H9 (cell line): ENCODE results near the gene GNAS. TPM values are rescaled to one million over a fixed set of nuclear protein-coding genes. Genes with fewer than 3 reads are reported as not detected.
A peak's percentile ranks its signal among the peaks of the same experiment; 100 is the strongest.

Experiments used
- DNase-seq: peaks from one replicate; pipeline ENCODE4 v3.0.0-alpha.2; 2017
- H2AFZ ChIP-seq: one replicate; pipeline ENCODE4 v1.6.1; 2013; ENCODE audit warnings: mild to moderate bottlenecking, low read length, control low read depth, moderate library complexity
- H2AK5ac ChIP-seq: 2 replicates; pipeline ENCODE4 v1.6.1; 2013; ENCODE audit warnings: low read length, control low read depth, mixed read lengths; ENCODE audit not compliant: insufficient read length
- H2BK120ac ChIP-seq: one replicate; pipeline ENCODE4 v1.6.1; 2013; ENCODE audit warnings: low read depth, mild to moderate bottlenecking, low read length, control low read depth, inconsistent platforms; ENCODE audit not compliant: poor library complexity, severe bottlenecking
- H2BK12ac ChIP-seq: 2 replicates; pipeline ENCODE4 v1.6.1; 2013; ENCODE audit warnings: low read length, control low read depth, mixed read lengths, low read depth; ENCODE audit not compliant: insufficient read length
- H2BK15ac ChIP-seq: 2 replicates; pipeline ENCODE4 v1.6.1; 2013; ENCODE audit warnings: low read depth, low read length, control low read depth
- H2BK20ac ChIP-seq: one replicate; pipeline ENCODE4 v1.6.1; 2013; ENCODE audit warnings: low read depth, mild to moderate bottlenecking, low read length, control low read depth, inconsistent platforms; ENCODE audit not compliant: poor library complexity, severe bottlenecking
- H2BK5ac ChIP-seq: 2 replicates; pipeline ENCODE4 v1.6.1; 2013; ENCODE audit warnings: low read length, control low read depth, mixed read lengths; ENCODE audit not compliant: insufficient read length
- H3K14ac ChIP-seq: 2 replicates; pipeline ENCODE4 v1.6.1; 2013; ENCODE audit warnings: low read length, control low read depth; ENCODE audit not compliant: insufficient read depth
- H3K18ac ChIP-seq: 2 replicates; pipeline ENCODE4 v1.6.1; 2013; ENCODE audit warnings: low read depth, mild to moderate bottlenecking, mixed read lengths, low read length, control low read depth; ENCODE audit not compliant: insufficient read length
- H3K23ac ChIP-seq: 2 replicates; pipeline ENCODE4 v1.6.1; 2013; ENCODE audit warnings: low read length, control low read depth, mixed read lengths, low read depth; ENCODE audit not compliant: insufficient read length
- H3K23me2 ChIP-seq: 2 replicates; pipeline ENCODE4 v1.6.1; 2013; ENCODE audit warnings: low read depth, mild to moderate bottlenecking, mixed read lengths, low read length, control low read depth; ENCODE audit not compliant: insufficient read length, poor library complexity, severe bottlenecking
- H3K27ac ChIP-seq: 2 replicates; pipeline ENCODE4 v1.5.1; 2013; ENCODE audit warnings: low read length, control low read depth, mixed read lengths, low read depth; ENCODE audit not compliant: insufficient read length
- H3K27me3 ChIP-seq: 2 replicates; pipeline ENCODE4 v1.6.1; 2013; ENCODE audit warnings: low read length, control low read depth, inconsistent platforms; ENCODE audit not compliant: insufficient read depth
- H3K4ac ChIP-seq: 2 replicates; pipeline ENCODE4 v1.6.1; 2013; ENCODE audit warnings: low read depth, mild to moderate bottlenecking, control low read depth, inconsistent platforms, low read length, moderate library complexity
- H3K4me1 ChIP-seq: 2 replicates; pipeline ENCODE4 v1.6.1; 2013; ENCODE audit warnings: low read length, control low read depth, inconsistent platforms; ENCODE audit not compliant: insufficient read depth
- H3K4me2 ChIP-seq: 2 replicates; pipeline ENCODE4 v1.6.1; 2013; ENCODE audit warnings: low read length, control low read depth, mixed read lengths; ENCODE audit not compliant: insufficient read length, insufficient read depth
- H3K56ac ChIP-seq: 2 replicates; pipeline ENCODE4 v1.6.1; 2013; ENCODE audit warnings: low read depth, mild to moderate bottlenecking, mixed read lengths, low read length, control low read depth; ENCODE audit not compliant: insufficient read length
- H3K79me1 ChIP-seq: 2 replicates; pipeline ENCODE4 v1.6.1; 2013; ENCODE audit warnings: low read depth, mild to moderate bottlenecking, moderate library complexity, low read length, control low read depth, inconsistent platforms; ENCODE audit not compliant: insufficient read depth, poor library complexity, severe bottlenecking
- H3K79me2 ChIP-seq: 2 replicates; pipeline ENCODE4 v1.6.1; 2013; ENCODE audit warnings: low read length, control low read depth, inconsistent platforms; ENCODE audit not compliant: insufficient read depth
- H3K9ac ChIP-seq: 2 replicates; pipeline ENCODE4 v1.6.1; 2013; ENCODE audit warnings: low read length, control low read depth, mixed read lengths; ENCODE audit not compliant: insufficient read length; ENCODE audit errors: extremely low read depth
- H3K9me3 ChIP-seq: one replicate; pipeline ENCODE4 v1.6.1; 2013; ENCODE audit warnings: low read depth, low read length, inconsistent platforms; ENCODE audit not compliant: control insufficient read depth
- H3T11ph ChIP-seq: one replicate; pipeline ENCODE4 v1.6.1; 2013; ENCODE audit warnings: mild to moderate bottlenecking, low read length, control low read depth, inconsistent platforms
- H4K20me1 ChIP-seq: one replicate; pipeline ENCODE4 v1.6.1; 2013; ENCODE audit not compliant: control insufficient read depth, insufficient read length, insufficient read depth
- H4K5ac ChIP-seq: 2 replicates; pipeline ENCODE4 v1.6.1; 2013; ENCODE audit warnings: low read depth, mild to moderate bottlenecking, mixed read lengths, low read length, control low read depth; ENCODE audit not compliant: insufficient read length
- H4K8ac ChIP-seq: replicated peaks from 2 replicates; pipeline ENCODE4 v1.6.1; 2013; ENCODE audit warnings: low read length, control low read depth, mixed read lengths, low read depth; ENCODE audit not compliant: insufficient read length
- H4K91ac ChIP-seq: 2 replicates; pipeline ENCODE4 v1.6.1; 2013; ENCODE audit warnings: low read depth, mild to moderate bottlenecking, moderate library complexity, mixed read lengths, low read length, control low read depth; ENCODE audit not compliant: insufficient read length
- H3K27ac Mint-ChIP-seq, 3 experiments: 2 replicates in 2 of 3; 3 replicates in 1 of 3; pipeline ENCODE4 v1.8.0; 2020 to 2021; ENCODE audit warnings: mixed read lengths in 3 of 3, mild to moderate bottlenecking in 1 of 3, moderate library complexity in 1 of 3
- H3K27me3 Mint-ChIP-seq: 2 replicates; pipeline ENCODE4 v1.8.0; 2021; ENCODE audit warnings: low read depth, mild to moderate bottlenecking, moderate library complexity, mixed read lengths
- H3K36me3 Mint-ChIP-seq, 3 experiments: 2 replicates in 2 of 3; 3 replicates in 1 of 3; pipeline ENCODE4 v1.8.0; 2020 to 2021; ENCODE audit warnings: low read depth in 3 of 3, mixed read lengths in 3 of 3; ENCODE audit not compliant: insufficient read depth in 1 of 3
- H3K4me1 Mint-ChIP-seq, 2 experiments: 2 replicates each; pipeline ENCODE4 v1.8.0; 2020; ENCODE audit warnings: mixed read lengths in 2 of 2
- H3K4me3 Mint-ChIP-seq, 2 experiments: 2 replicates in 1 of 2; 3 replicates in 1 of 2; pipeline ENCODE4 v1.8.0; 2020 to 2021; ENCODE audit warnings: mild to moderate bottlenecking in 2 of 2, mixed read lengths in 2 of 2, moderate library complexity in 1 of 2
- H3K9me3 Mint-ChIP-seq, 2 experiments: 2 replicates in 1 of 2; 3 replicates in 1 of 2; pipeline ENCODE4 v1.8.0; 2020; ENCODE audit warnings: mild to moderate bottlenecking in 2 of 2, mixed read lengths in 2 of 2, moderate library complexity in 1 of 2
- whole genome bisulfite sequencing: extraction: QIAGEN DNeasy Blood & Tissue Kit; methylation state at CpG from one replicate; pipeline ENCODE4 v1.1.7; 2013; ENCODE audit warnings: missing lambda C conversion rate, low lambda C conversion rate, mixed read lengths; ENCODE audit not compliant: insufficient read length; ENCODE audit errors: extremely low coverage; 5-methylcytosine and 5-hydroxymethylcytosine counted together
- total RNA-seq: library from RNA; stranded (reverse); gene quantifications from 2 replicates; pipeline ENCODE4 v1.2.1, GENCODE V29; 2021
- TF ChIP-seq, protein P1 (sequence below): fragments of 200-600 bp; sonication (generic); conservative IDR thresholded peaks from 3 replicates; pipeline ENCODE4 v1.8.0; 2021; ENCODE audit warnings: antibody characterized with exemption, mild to moderate bottlenecking

The GNAS gene
- total RNA-seq, 1 experiment from 2014 or later: 920 TPM

DNA sequence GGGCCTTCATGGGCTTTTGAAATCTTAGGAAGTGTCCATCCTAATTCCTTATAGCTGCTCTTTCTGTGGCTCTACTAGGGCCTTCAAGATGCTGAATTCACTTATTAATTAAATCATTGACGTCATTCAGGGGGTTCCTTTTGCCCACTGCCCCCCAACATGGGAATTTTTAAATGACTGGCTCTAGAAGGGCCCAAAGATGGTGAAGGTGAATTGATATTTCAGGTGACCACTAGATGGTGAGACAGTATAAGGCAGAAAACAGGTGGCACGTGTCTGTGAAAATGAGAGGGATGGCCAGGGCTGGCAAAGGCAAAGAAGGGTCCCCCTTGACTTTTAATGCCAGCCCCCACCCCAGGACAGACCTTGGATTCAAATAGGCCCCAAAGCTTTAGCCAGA lies 11.8 kb downstream of the GNAS start:
- Mint-ChIP-seq H3K9me3 (no peaks in the 10 kb centered on the region), H3K36me3 (no peaks in the 10 kb centered on the region), H3K27ac (no peak overlapping the region), H3K4me1 (peaks cover 7% of the 10 kb centered on the region in 2 experiments; a peak in 3 of 4 replicates), H3K27me3 (peaks cover 16% of the 10 kb centered on the region), H3K4me3 (no peak overlapping the region)
- Histone ChIP-seq H3K4ac (no peak overlapping the region), H2BK12ac (no peak overlapping the region), H4K20me1 (no peaks in the 10 kb centered on the region), H2BK15ac (no peak overlapping the region), H2BK5ac (no peak overlapping the region), H3K14ac (no peak overlapping the region), H3K79me1 (no peaks in the 10 kb centered on the region), H3K23ac (no peak overlapping the region), H3T11ph (no peak overlapping the region), H3K4me2 (no peak overlapping the region), H3K56ac (no peak overlapping the region), H3K27ac (no peak overlapping the region), H4K8ac (no peak overlapping the region), H3K27me3 (no peaks in the 10 kb centered on the region), H4K91ac (no peak overlapping the region), H2AK5ac (no peak overlapping the region), H3K9me3 (no peaks in the 10 kb centered on the region), H3K4me1 (no peaks in the 10 kb centered on the region), H2BK20ac (no peak overlapping the region), H3K23me2 (no peaks in the 10 kb centered on the region), H2BK120ac (no peak overlapping the region), H4K5ac (no peak overlapping the region), H2AFZ (no peak overlapping the region), H3K79me2 (no peaks in the 10 kb centered on the region), H3K9ac (no peak overlapping the region), H3K18ac (no peak overlapping the region)
- no peak for DNase-seq
- no CpG with 5 or more reads among the region's 2 CpGs for WGBS
- TF ChIP-seq, protein P1, sequence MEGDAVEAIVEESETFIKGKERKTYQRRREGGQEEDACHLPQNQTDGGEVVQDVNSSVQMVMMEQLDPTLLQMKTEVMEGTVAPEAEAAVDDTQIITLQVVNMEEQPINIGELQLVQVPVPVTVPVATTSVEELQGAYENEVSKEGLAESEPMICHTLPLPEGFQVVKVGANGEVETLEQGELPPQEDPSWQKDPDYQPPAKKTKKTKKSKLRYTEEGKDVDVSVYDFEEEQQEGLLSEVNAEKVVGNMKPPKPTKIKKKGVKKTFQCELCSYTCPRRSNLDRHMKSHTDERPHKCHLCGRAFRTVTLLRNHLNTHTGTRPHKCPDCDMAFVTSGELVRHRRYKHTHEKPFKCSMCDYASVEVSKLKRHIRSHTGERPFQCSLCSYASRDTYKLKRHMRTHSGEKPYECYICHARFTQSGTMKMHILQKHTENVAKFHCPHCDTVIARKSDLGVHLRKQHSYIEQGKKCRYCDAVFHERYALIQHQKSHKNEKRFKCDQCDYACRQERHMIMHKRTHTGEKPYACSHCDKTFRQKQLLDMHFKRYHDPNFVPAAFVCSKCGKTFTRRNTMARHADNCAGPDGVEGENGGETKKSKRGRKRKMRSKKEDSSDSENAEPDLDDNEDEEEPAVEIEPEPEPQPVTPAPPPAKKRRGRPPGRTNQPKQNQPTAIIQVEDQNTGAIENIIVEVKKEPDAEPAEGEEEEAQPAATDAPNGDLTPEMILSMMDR: peak; percentile 37; the same call in 2 of the 3 replicates
